ENCODE measurements around the gene STARD10. TPM values are rescaled to one million over a fixed set of nuclear protein-coding genes. Genes with fewer than 3 reads are reported as not detected.

STARD10 gene
- total RNA-seq, 4 donors from 2014 or later, result 26.6 to 75.4 (median 58.1) TPM

GRCh38 chr11:72741849-72742512, 51.9 kb downstream of the STARD10 start:
- H3K4me1 ChIP-seq, result peaks cover 15 to 92% (median 81%) of the 10 kb centered on the region in 4 donors
- 85% methylated on average over 5 of the region's 7 CpGs for WGBS

GRCh38 chr11:72741429-72741833, 52.4 kb downstream of the STARD10 start:
- WGBS, result 65% methylated on average over 8 of the region's 8 CpGs
- Histone ChIP-seq H3K27me3 (no peaks in the 10 kb centered on the region), H3K27ac (replicated peaks in 1 of 4) (peak overlapping the region; percentile 49 to 60 (median 57)), H3K4me1 (peaks cover 21 to 92% (median 84%) of the 10 kb centered on the region in 4 donors), H3K9me3 (no peaks in the 10 kb centered on the region), H3K36me3 (no peaks in the 10 kb centered on the region), H3K4me3 (no peak overlapping the region)
- intact Hi-C loops (cut with DNase I), result no loop called here
- DNase-seq (ENCODE audit: extremely low spot score), result no peak
- no peak for TF ChIP-seq CTCF (IDR thresholded peaks at IDR 0.05)
- TF ChIP-seq POLR2A (IDR thresholded peaks at IDR 0.05; ENCODE audit: low read depth), result no peak
- TF ChIP-seq EP300 (IDR thresholded peaks at IDR 0.05), result no peak
- TF ChIP-seq POLR2AphosphoS5 (IDR thresholded peaks at IDR 0.05), result no peak

More at GRCh38 chr11:72741849-72742512, 51.9 kb downstream of the STARD10 start:
- H3K4me3 ChIP-seq, result no peak overlapping the region
- TF ChIP-seq CTCF (IDR thresholded peaks at IDR 0.05), result no peak
- no peak for TF ChIP-seq POLR2A (IDR thresholded peaks at IDR 0.05; ENCODE audit: low read depth)
- no peak for TF ChIP-seq EP300 (IDR thresholded peaks at IDR 0.05)
- TF ChIP-seq POLR2AphosphoS5 (IDR thresholded peaks at IDR 0.05), result no peak
- no peaks in the 10 kb centered on the region for H3K9me3 ChIP-seq
- intact Hi-C loops (cut with DNase I), result no loop called here
- no peaks in the 10 kb centered on the region for H3K36me3 ChIP-seq
- DNase-seq (ENCODE audit: extremely low spot score), result no peak
- no peaks in the 10 kb centered on the region for H3K27me3 ChIP-seq
- H3K27ac ChIP-seq (replicated peaks in 1 of 4), result peak overlapping the region; percentile 49 to 60 (median 57)

- H3K27me3 ChIP-seq, result no peaks in the 10 kb centered on the region
- no peak for DNase-seq (ENCODE audit: extremely low spot score)
- peak overlapping the region; percentile 49 to 60 (median 57) for H3K27ac ChIP-seq (replicated peaks in 1 of 4)
- H3K4me1 ChIP-seq, result peaks cover 27 to 92% (median 89%) of the 10 kb centered on the region in 4 donors
- 70% methylated on average over 10 of the region's 10 CpGs for WGBS
- TF ChIP-seq CTCF (IDR thresholded peaks at IDR 0.05) (no peak), EP300 (IDR thresholded peaks at IDR 0.05) (no peak), POLR2AphosphoS5 (IDR thresholded peaks at IDR 0.05) (no peak), POLR2A (IDR thresholded peaks at IDR 0.05; ENCODE audit: low read depth) (no peak)
- H3K36me3 ChIP-seq, result no peaks in the 10 kb centered on the region
- no peaks in the 10 kb centered on the region for H3K9me3 ChIP-seq
- H3K4me3 ChIP-seq, result no peak overlapping the region
- intact Hi-C loops (cut with DNase I), result no loop called here
These were observed 53.1 kb downstream of the STARD10 start for GRCh38 chr11:72740562-72741428.

GRCh38 chr11:72740060-72740424, 53.8 kb downstream of the STARD10 start:
- Histone ChIP-seq H3K4me3 (no peak overlapping the region), H3K36me3 (no peaks in the 10 kb centered on the region), H3K4me1 (peaks cover 33 to 99% (median 96%) of the 10 kb centered on the region in 4 donors), H3K27me3 (no peaks in the 10 kb centered on the region), H3K9me3 (no peaks in the 10 kb centered on the region), H3K27ac (replicated peaks in 1 of 4) (peak overlapping the region in 3 of 4 donors; percentile 30 to 64 (median 34))
- WGBS, result 100% methylated on average over 2 of the region's 2 CpGs
- intact Hi-C loops (cut with DNase I), result no loop called here
- DNase-seq (ENCODE audit: extremely low spot score), result no peak
- no peak for TF ChIP-seq POLR2A (IDR thresholded peaks at IDR 0.05; ENCODE audit: low read depth)
- no peak for TF ChIP-seq EP300 (IDR thresholded peaks at IDR 0.05)
- no peak for TF ChIP-seq CTCF (IDR thresholded peaks at IDR 0.05)
- TF ChIP-seq POLR2AphosphoS5 (IDR thresholded peaks at IDR 0.05), result no peak
